HEK293 (cell line): Measurements from ENCODE around the gene PPP4C.
A peak's percentile ranks its signal among the peaks of the same experiment; 100 is the strongest.

Source experiments
- BCL11A ChIP-seq: fragments of 450-650 bp; formaldehyde crosslinking; IDR thresholded peaks from 2 replicates; pipeline ENCODE4 v1.5.1; 2016; ENCODE audit warnings: low read depth, missing biosample characterization, missing genetic modification characterization
- EGR2 ChIP-seq: fragments of 450-650 bp; formaldehyde crosslinking; IDR thresholded peaks from 2 replicates; pipeline ENCODE4 v1.5.1; 2016; ENCODE audit warnings: low read depth, missing biosample characterization, missing genetic modification characterization
- GLI2 ChIP-seq: fragments of 450-650 bp; formaldehyde crosslinking; IDR thresholded peaks from 2 replicates; pipeline ENCODE4; 2017; ENCODE audit warnings: missing biosample characterization, missing genetic modification characterization, low read depth, borderline replicate concordance
- GLIS1 ChIP-seq: fragments of 450-650 bp; formaldehyde crosslinking; IDR thresholded peaks from 2 replicates; pipeline ENCODE4 v1.5.1; 2016; ENCODE audit warnings: missing biosample characterization, missing genetic modification characterization
- HOXD13 ChIP-seq: sonication (generic); formaldehyde crosslinking; IDR thresholded peaks from 2 replicates; pipeline ENCODE4 v1.8.0; 2022; ENCODE audit warnings: missing genetic modification reagents, borderline replicate concordance
- INSM2 ChIP-seq: fragments of 450-650 bp; formaldehyde crosslinking; IDR thresholded peaks from 2 replicates; pipeline ENCODE4 v1.5.1; 2016; ENCODE audit warnings: missing biosample characterization, missing genetic modification characterization
- KLF10 ChIP-seq: fragments of 450-650 bp; IDR thresholded peaks from 2 replicates; pipeline ENCODE4 v1.5.1; 2018; ENCODE audit warnings: missing biosample characterization, mild to moderate bottlenecking, missing genetic modification characterization
- KLF9 ChIP-seq: fragments of 450-650 bp; formaldehyde crosslinking; IDR thresholded peaks from 2 replicates; pipeline ENCODE4 v1.5.1; 2016; ENCODE audit warnings: missing biosample characterization, missing genetic modification characterization, low read depth
- MYNN ChIP-seq: fragments of 450-650 bp; formaldehyde crosslinking; IDR thresholded peaks from 2 replicates; pipeline ENCODE4 v1.5.1; 2016; ENCODE audit warnings: missing biosample characterization, missing genetic modification characterization, borderline replicate concordance
- OSR2 ChIP-seq: fragments of 450-650 bp; formaldehyde crosslinking; IDR thresholded peaks from 2 replicates; pipeline ENCODE4 v1.5.1; 2016; ENCODE audit warnings: missing biosample characterization, missing genetic modification characterization
- PATZ1 ChIP-seq: fragments of 450-650 bp; formaldehyde crosslinking; IDR thresholded peaks from 2 replicates; pipeline ENCODE4 v1.5.1; 2016; ENCODE audit warnings: missing biosample characterization, missing genetic modification characterization
- PRDM4 ChIP-seq: fragments of 450-650 bp; formaldehyde crosslinking; IDR thresholded peaks from 2 replicates; pipeline ENCODE4 v1.5.1; 2017; ENCODE audit warnings: missing biosample characterization, missing genetic modification characterization
- RBAK ChIP-seq: fragments of 450-650 bp; formaldehyde crosslinking; IDR thresholded peaks from 2 replicates; pipeline ENCODE4 v1.5.1; 2016; ENCODE audit warnings: missing biosample characterization, missing genetic modification characterization
- SCRT1 ChIP-seq: fragments of 450-650 bp; formaldehyde crosslinking; IDR thresholded peaks from 2 replicates; pipeline ENCODE4 v1.5.1; 2016; ENCODE audit warnings: missing biosample characterization, missing genetic modification characterization, borderline replicate concordance
- YY1 ChIP-seq: fragments of 450-650 bp; formaldehyde crosslinking; IDR thresholded peaks from 2 replicates; pipeline ENCODE4 v1.5.1; 2018; ENCODE audit warnings: missing biosample characterization, missing genetic modification characterization
- ZNF157 ChIP-seq: fragments of 450-650 bp; formaldehyde crosslinking; IDR thresholded peaks from 2 replicates; pipeline ENCODE4 v1.5.1; 2016; ENCODE audit warnings: missing biosample characterization, missing genetic modification characterization
- ZNF184 ChIP-seq: fragments of 450-650 bp; IDR thresholded peaks from 2 replicates; pipeline ENCODE4 v1.5.1; 2018; ENCODE audit warnings: missing biosample characterization, mild to moderate bottlenecking, missing genetic modification characterization
- ZNF214 ChIP-seq: fragments of 450-650 bp; formaldehyde crosslinking; IDR thresholded peaks from 2 replicates; pipeline ENCODE4 v1.5.1; 2017; ENCODE audit warnings: missing biosample characterization, mild to moderate bottlenecking, missing genetic modification characterization, borderline replicate concordance
- ZNF280D ChIP-seq: fragments of 450-650 bp; formaldehyde crosslinking; IDR thresholded peaks from 2 replicates; pipeline ENCODE4 v1.5.1; 2016; ENCODE audit warnings: missing biosample characterization, missing genetic modification characterization
- ZNF324 ChIP-seq: fragments of 450-650 bp; formaldehyde crosslinking; IDR thresholded peaks from 2 replicates; pipeline ENCODE4 v1.5.1; 2016; ENCODE audit warnings: missing biosample characterization, missing genetic modification characterization
- ZNF341 ChIP-seq: fragments of 450-650 bp; formaldehyde crosslinking; IDR thresholded peaks from 2 replicates; pipeline ENCODE4; 2016; ENCODE audit warnings: low read depth, missing biosample characterization, missing genetic modification characterization
- ZNF404 ChIP-seq: fragments of 450-650 bp; formaldehyde crosslinking; IDR thresholded peaks from 2 replicates; pipeline ENCODE4 v1.5.1; 2017; ENCODE audit warnings: missing biosample characterization, missing genetic modification characterization
- ZNF416 ChIP-seq: fragments of 450-650 bp; formaldehyde crosslinking; IDR thresholded peaks from 2 replicates; pipeline ENCODE4 v1.5.1; 2016; ENCODE audit warnings: missing biosample characterization, missing genetic modification characterization
- ZNF514 ChIP-seq: fragments of 450-650 bp; formaldehyde crosslinking; IDR thresholded peaks from 2 replicates; pipeline ENCODE4 v1.5.1; 2016; ENCODE audit warnings: missing biosample characterization, missing genetic modification characterization
- ZNF521 ChIP-seq: fragments of 450-650 bp; formaldehyde crosslinking; IDR thresholded peaks from 2 replicates; pipeline ENCODE4 v1.5.1; 2017; ENCODE audit warnings: missing biosample characterization, mild to moderate bottlenecking, missing genetic modification characterization
- ZNF596 ChIP-seq: fragments of 450-650 bp; IDR thresholded peaks from 2 replicates; pipeline ENCODE4 v1.5.0; 2018; ENCODE audit warnings: missing biosample characterization, mild to moderate bottlenecking, missing genetic modification characterization, moderate library complexity
- ZNF623 ChIP-seq: fragments of 450-650 bp; formaldehyde crosslinking; IDR thresholded peaks from 2 replicates; pipeline ENCODE4 v1.5.1; 2016; ENCODE audit warnings: missing biosample characterization, missing genetic modification characterization
- ZNF626 ChIP-seq: fragments of 450-650 bp; sonication (Bioruptor Pico); formaldehyde crosslinking; IDR thresholded peaks from 2 replicates; pipeline ENCODE4 v1.5.1; 2018; ENCODE audit warnings: missing biosample characterization, missing genetic modification characterization, inconsistent platforms
- ZNF654 ChIP-seq: fragments of 450-650 bp; formaldehyde crosslinking; IDR thresholded peaks from 2 replicates; pipeline ENCODE4 v1.5.1; 2016; ENCODE audit warnings: low read depth, missing biosample characterization, missing genetic modification characterization
- ZNF707 ChIP-seq: fragments of 450-650 bp; formaldehyde crosslinking; IDR thresholded peaks from 2 replicates; pipeline ENCODE4 v1.5.1; 2016; ENCODE audit warnings: missing biosample characterization, missing genetic modification characterization
- ZNF768 ChIP-seq: fragments of 450-650 bp; formaldehyde crosslinking; IDR thresholded peaks from 2 replicates; pipeline ENCODE4 v1.5.1; 2018; ENCODE audit warnings: missing biosample characterization, mild to moderate bottlenecking, missing genetic modification characterization
- ZNF830 ChIP-seq: fragments of 450-650 bp; IDR thresholded peaks from 2 replicates; pipeline ENCODE4 v1.5.0; 2018; ENCODE audit warnings: missing biosample characterization, missing genetic modification characterization, low read depth, mild to moderate bottlenecking, moderate library complexity
- ZSCAN23 ChIP-seq: fragments of 450-650 bp; formaldehyde crosslinking; IDR thresholded peaks from 2 replicates; pipeline ENCODE4 v1.5.1; 2016; ENCODE audit warnings: missing biosample characterization, missing genetic modification characterization
- ZXDB ChIP-seq: fragments of 450-650 bp; formaldehyde crosslinking; IDR thresholded peaks from 2 replicates; pipeline ENCODE4 v1.5.1; 2016; ENCODE audit warnings: missing biosample characterization, missing genetic modification characterization

Gene PPP4C

GRCh38 chr16:30122604-30123160 lies 46.9 kb downstream of the PPP4C start (continued):
- no peak for TF ChIP-seq ZNF214
- no peak for TF ChIP-seq ZNF324 (tag by site-specific recombination)
- no peak for TF ChIP-seq ZNF341 (tag by site-specific recombination)
- no peak for TF ChIP-seq RBAK (tag by site-specific recombination)
- TF ChIP-seq GLIS1 = peak; percentile 73
- no peak for TF ChIP-seq ZNF184 (tag by site-specific recombination)
- TF ChIP-seq ZNF280D = no peak
- no peak for TF ChIP-seq ZNF157 (tag by site-specific recombination)
- no peak for TF ChIP-seq YY1 (tag by site-specific recombination)
- no peak for TF ChIP-seq ZNF768
- no peak for TF ChIP-seq ZNF596
- TF ChIP-seq ZSCAN23 (tag by site-specific recombination) = no peak
- no peak for TF ChIP-seq OSR2 (tag by site-specific recombination)
- no peak for TF ChIP-seq PRDM4
- TF ChIP-seq ZNF404 (tag by site-specific recombination) = no peak
- no peak for TF ChIP-seq ZNF514 (tag by site-specific recombination)
- peak; percentile 93 for TF ChIP-seq PATZ1 (tag by site-specific recombination)
- TF ChIP-seq ZNF521 (tag by site-specific recombination) = no peak
- TF ChIP-seq MYNN (tag by site-specific recombination) = no peak
- TF ChIP-seq ZNF626 = no peak
- no peak for TF ChIP-seq ZNF623 (tag by site-specific recombination)
- no peak for TF ChIP-seq ZNF830 (tag by site-specific recombination)
- TF ChIP-seq ZNF707 (tag by site-specific recombination) = no peak
- no peak for TF ChIP-seq ZNF654 (tag by site-specific recombination)
- TF ChIP-seq KLF10 (tag by site-specific recombination) = no peak
- no peak for TF ChIP-seq ZNF416 (tag by site-specific recombination)
- TF ChIP-seq SCRT1 = no peak
- no peak for TF ChIP-seq BCL11A (tag by site-specific recombination)
- no peak for TF ChIP-seq INSM2 (tag by site-specific recombination)
- no peak for TF ChIP-seq GLI2 (tag by site-specific recombination)
- peak; percentile 63; the same call in 1 of the 2 replicates for TF ChIP-seq KLF9 (tag by site-specific recombination)
- no peak for TF ChIP-seq HOXD13
- peak; percentile 75 for TF ChIP-seq EGR2
- peak; percentile 82 for TF ChIP-seq ZXDB (tag by site-specific recombination)
